Activated CD4-positive, alpha-beta T cell treated with anti-CD3 and anti-CD28 coated beads, Interleukin-2, Interleukin-4, amounts not matched to agents 100 ng/mL and 50 ng/mL, durations not matched to agents 16 hours and 8 hours (primary cell): ENCODE data around the gene ZNF17.
"Not testable (repeated sequence)": the region's sequence is repeated elsewhere in the genome, so short reads cannot be mapped to it uniquely, and the experiment has no call there.

Experiments used
- DNase-seq: peaks from one replicate; pipeline ENCODE4 v3.0.0-alpha.2; 2020; ENCODE audit warnings: low spot score

Gene ZNF17

DNA sequence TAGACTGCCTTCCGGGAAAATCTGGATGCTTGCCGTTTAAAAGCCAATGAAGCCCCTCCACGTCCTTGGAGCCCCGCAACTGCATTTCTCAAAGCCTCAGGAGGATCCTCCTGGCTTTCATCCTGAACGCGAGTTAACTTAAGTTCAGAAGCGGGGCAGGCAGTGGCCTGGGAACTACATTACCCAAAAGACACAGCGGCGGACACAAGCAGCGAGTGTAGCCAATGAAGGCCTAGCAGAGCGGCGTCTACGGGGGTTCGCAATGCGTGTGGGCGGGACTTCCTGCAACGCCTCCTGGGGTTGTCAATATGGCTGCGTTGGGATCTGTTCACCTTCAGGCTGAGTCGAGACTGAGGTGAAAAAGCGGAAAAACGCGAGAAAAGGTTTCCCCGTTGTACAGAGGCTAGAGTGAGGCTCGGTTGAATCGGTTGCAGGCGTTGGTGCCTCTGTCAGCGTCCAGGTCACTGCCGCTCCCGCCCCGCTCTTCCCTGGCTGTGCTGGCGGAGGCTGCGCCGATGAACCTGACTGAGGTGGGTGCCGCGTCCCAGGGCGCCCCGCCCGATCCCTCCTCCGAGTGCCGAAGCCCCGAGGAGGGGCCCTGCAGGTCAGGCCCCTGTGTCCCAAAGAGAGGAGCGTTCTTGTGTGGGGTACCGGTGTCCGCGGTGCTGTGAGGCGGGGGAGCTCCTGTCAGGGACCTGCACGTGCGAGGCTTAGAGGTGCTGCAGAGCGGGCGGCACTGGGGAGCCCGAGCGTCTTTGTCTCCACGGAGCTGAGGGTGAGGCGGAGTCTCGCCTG, at the start of gene ZNF17:
Gene ZNF17, plus strand, starts transcription at position 285 of the 795 bp plus-strand sequence. CDS start 2,455 bp downstream, outside the sequence.
- DNase-seq, result peak; percentile 94

DNA sequence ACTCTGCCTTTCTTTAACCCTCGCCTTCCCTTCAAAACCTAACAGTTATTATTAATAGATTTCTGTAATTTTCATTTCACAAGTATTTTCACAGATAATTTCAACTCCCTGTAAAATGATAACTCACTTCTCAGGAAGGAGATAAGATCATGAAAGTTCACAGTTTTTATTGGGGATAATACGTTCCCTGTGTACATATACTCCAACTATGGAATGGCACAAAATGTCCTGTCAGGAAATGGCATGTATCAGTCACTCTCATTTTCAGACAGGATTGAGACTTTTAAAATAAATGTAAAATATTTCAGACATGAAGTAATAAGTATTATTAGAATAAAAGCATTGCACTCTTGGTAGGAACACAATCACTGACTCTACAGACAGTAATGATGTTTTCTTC, 48.5 kb upstream of the ZNF17 start:
- DNase-seq, result no peak

DNA sequence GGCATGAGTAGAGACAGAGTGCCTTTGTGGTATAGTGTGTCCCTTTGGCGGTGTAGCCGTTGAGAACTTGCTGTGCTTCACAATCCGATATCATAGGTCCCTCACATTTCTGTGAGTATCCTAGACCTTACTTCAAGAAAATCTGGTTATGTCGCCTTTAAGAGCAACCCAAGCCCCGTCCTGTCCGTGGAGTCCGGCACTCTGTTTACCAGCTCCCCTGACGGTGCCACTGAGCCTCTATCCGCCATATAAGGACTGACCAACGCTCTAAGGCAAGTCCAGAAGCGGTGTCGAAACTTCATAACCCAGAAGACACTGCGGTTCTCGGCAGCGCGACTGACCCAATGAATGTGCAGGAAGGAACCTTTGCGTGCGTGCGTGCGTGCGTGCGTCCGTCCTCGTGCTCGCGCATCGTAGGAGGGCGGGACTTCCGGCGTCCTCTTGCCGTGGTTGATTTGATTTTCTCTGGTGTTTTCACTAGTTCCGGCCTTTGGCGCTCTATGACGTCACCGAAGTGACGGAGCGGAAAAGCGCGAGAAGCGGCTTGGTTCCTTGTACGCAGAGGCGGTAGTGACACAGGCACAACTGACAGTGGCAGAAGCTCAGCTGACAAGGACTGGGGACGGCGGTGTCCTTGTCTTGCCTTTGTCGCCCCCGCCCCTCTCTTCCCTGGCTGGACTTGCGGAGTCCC, 47.8 kb upstream of the ZNF17 start, which contains the start of the genes TRAPPC2B and ZNF547:
Gene TRAPPC2B, plus strand, starts transcription at position 555 of the 691 bp plus-strand sequence. CDS start 1,283 bp downstream, outside the sequence.
Gene ZNF547, plus strand, starts transcription at position 555 of the 691 bp plus-strand sequence. CDS start 5,005 bp downstream, outside the sequence.
- peak; percentile 98 for DNase-seq

GRCh38 chr19:57363688-57364181, 47.2 kb upstream of the ZNF17 start:
- DNase-seq, result no peak

DNA sequence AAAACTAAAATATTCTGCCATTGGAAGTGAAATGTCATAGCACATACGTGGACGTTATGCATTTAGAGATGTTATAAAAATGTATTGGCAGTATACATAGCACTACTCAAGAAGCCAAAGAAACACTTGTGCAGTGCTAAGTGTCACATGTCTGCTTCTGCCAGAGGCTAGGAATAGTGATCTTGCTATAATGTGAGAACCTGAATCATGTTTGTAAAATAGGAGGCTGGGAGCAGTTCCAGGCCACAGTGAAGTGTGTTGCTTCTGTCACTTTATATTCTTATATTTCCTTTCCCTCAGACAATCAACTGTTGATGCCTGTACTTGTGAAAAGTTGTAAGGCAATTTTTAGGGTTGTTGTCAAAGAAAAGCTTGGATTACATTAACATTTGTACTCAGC, 44.2 kb upstream of the ZNF17 start:
- DNase-seq, result no peak

DNA sequence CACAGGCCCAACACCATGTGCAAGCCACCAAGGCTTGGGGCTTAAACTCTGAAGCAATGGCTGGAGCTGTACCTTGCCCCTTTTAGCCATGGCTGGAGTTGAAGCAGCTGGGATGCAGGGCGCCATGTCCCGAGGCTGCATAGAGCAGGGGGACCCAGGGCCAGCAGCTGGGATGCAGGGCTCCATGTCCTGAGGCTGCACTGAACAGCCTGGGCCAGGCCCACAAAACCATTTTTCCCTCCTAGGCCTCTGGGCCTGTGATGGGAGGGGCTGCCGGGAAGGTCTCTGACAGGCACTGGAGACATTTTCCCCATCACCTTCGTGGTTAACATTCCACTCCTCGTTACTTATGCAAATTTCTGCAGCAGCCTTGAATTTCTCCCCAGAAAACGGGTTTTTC, 36.8 kb upstream of the ZNF17 start:
- no peak for DNase-seq

DNA sequence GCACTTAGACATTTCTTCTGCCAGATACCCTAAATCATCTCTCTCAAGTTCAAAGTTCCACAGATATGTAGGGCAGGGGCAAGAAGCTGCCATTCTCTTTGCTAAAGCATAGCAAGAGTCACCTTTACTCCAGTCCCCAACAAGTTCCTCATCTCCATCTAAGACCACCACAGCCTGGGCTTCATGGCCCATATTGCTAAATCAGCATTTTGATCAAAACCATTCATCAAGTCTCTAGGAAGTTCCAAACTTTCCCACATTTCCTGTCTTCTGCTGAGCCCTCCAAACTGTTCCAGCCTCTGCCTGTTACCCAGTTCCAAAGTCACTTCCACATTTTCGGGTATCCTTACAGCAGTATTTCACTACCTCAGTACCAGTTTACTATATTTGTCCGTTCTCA, 36.3 kb upstream of the ZNF17 start:
- not testable (repeated sequence) for DNase-seq

GRCh38 chr19:57376151-57376550, 34.8 kb upstream of the ZNF17 start:
- no peak for DNase-seq

DNA sequence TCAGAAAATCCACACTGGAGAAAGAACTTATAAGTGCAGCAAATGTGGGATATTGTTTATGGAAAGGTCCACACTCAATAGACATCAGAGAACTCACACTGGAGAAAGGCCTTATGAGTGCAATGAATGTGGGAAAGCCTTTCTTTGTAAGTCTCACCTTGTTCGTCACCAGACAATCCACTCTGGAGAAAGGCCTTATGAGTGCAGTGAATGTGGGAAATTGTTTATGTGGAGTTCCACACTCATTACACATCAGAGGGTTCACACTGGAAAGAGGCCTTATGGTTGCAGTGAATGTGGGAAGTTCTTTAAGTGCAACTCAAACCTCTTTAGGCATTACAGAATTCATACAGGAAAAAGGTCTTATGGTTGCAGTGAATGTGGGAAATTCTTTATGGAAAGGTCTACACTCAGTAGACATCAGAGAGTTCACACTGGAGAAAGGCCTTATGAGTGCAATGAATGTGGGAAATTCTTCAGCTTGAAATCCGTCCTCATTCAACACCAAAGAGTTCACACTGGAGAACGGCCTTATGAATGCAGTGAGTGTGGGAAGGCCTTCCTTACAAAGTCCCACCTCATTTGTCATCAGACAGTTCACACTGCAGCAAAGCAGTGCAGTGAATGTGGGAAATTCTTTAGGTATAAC, 33.3 kb upstream of the ZNF17 start:
- DNase-seq, result no peak

DNA sequence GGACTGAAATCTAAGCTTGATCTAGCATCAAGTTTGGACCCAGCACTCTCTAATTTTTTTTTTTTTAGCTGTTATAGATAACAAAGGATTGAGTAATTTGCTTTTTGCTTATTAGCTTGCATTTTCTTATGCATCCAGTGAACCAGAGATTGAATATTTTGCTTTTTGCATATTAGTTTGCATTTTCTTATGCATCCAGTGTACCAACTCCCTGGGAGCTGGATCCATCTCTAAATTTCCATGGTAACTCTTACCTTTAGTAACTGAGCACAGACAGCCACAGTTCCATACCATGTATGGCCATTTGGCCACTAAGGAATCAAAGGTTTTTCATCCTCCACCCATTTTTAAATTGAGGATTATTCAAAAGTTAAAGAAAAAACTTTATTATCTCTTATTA, 30.0 kb upstream of the ZNF17 start:
- no peak for DNase-seq

- no peak for DNase-seq
Measured at GRCh38 chr19:57382806-57383488, 28.0 kb upstream of the ZNF17 start.

DNA sequence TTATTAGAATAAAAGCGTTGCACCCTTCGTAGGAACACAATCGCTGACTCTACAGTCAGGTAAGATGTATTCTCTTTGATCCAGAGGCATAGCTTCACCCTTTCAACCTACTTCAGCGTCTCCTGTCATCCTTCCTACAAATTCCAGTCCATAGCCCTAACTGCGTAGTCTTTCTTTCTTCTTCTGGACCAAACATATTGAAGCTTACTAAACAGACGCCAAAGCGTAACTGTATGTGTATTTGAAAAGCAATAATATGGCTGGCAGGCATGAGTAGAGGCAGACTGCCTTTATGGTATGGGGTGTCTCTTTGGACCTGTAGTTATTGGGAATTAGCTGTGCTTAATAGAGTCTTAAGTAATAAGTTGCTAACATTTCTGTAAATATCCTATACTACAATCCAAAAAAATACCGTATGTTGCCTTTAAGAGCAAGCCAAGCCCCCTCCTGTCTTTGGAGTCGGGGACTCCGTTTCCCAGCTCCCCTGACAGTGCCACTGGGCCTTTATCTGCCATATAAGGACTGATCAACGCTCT, 21.7 kb upstream of the ZNF17 start:
- DNase-seq, result no peak

DNA sequence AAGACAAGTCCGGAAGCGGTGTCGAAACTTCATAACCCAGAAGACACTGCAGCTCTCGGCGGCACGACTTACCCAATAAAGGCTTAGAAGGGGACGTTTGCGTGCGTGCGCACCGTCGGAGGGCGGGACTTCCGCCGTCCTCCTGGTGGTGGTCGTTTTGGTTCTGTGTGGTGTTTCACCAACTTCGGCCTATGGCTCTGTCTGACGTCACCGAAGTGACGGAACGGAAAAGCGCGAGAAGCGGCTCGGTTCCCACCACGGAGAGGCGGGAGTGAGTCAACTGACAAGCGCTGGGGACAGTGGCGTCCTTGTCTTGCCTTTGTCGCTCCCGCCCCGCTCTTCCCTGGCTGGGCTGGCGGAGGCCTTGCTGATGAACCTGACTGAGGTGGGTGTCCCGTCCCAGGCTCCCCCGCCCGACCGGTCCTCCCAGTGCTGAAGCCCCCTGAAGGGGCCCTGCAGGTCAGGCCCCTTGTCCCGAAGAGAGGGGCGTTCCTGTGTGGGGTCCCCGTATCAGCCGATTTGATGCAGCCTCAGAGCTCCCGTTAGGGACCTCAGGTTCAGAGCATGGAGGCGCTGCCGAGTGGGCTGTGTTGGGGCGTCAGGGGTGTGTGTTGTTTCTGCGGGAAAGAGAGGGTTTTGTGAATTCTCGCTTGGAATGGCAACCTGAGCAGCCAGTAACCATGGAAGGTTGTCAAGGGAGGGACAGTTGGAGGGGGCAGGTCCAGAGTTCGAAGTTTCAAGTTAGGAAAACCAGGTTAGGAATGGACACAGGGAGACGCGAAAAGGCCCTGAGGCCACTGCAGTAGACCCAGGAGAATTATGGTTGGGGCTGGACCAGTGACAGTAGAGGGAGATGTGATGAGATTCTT, 21.0 kb upstream of the ZNF17 start, which contains the start of gene ZNF548:
Gene ZNF548, plus strand, starts transcription at position 125 of the 869 bp plus-strand sequence. Its CDS starts 246 bp downstream, at position 371.
- DNase-seq, result peak; percentile 96

DNA sequence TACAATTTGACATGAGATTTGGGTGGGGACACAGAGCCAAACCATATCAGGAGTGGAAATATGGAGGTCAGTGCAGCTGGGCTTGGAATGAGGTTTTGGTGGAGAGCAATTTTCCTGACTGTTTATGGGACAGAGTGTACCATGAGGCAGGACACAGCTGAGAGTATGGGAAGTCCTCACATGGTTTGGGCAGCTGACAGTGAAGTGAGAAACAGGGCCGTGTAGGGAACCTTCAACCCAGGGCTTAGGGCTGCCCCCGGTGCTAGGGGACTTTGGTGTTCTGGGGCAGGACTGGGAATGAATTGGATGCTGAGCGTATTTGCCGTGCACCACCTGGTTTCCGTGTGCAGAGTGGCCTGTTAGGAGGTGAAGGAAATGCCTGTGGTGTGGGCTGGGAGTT, 15.3 kb upstream of the ZNF17 start:
- DNase-seq, result no peak

- DNase-seq, result no peak
Measured at GRCh38 chr19:57398868-57399267, 12.1 kb upstream of the ZNF17 start.

GRCh38 chr19:57403737-57404563, 7.0 kb upstream of the ZNF17 start:
- DNase-seq, result no peak

GRCh38 chr19:57406516-57407123, 4.3 kb upstream of the ZNF17 start:
- peak; percentile 56 for DNase-seq

GRCh38 chr19:57419439-57419838, 8.5 kb downstream of the ZNF17 start:
- no peak for DNase-seq

DNA sequence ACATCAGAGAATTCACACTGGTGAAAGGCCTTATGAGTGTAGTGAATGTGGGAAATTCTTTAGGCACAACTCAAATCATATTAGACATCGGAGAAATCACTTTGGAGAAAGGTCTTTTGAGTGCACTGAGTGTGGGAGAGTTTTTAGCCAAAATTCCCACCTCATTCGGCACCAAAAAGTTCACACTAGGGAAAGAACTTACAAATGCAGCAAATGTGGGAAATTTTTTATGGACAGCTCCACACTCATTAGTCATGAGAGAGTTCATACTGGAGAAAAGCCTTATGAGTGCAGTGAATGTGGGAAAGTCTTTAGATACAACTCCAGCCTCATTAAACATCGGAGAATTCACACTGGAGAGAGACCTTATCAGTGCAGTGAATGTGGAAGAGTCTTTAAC, 10.1 kb downstream of the ZNF17 start:
- no peak for DNase-seq
